A549 (cell line): Measurements from ENCODE around the gene RCOR2. TPM values are rescaled to one million over a fixed set of nuclear protein-coding genes. Genes with fewer than 3 reads are reported as not detected.

Experiments
- ATAC-seq, 2 experiments: fragments of 200-7000 bp in 1 of 2; fragments of >200 bp in 1 of 2; cut with Nextera tagmentation in 1 of 2; cut with Tn5 transposase in 1 of 2; 3 replicates each; pipeline versions ENCODE4 v1.8.0 to v1.9.1; 2018 to 2020; ENCODE audit warnings: mild to moderate bottlenecking in 1 of 2, moderate library complexity in 1 of 2
- CTCF ChIA-PET: fragments of 300-600 bp; sonication (Branson Sonifier 250); formaldehyde crosslinking; extraction: SDS; loops from one replicate; lab custom pipeline; 2021; ENCODE audit warnings: antibody characterized with exemption, inconsistent platforms; lab: Yijun Ruan, JAX
- POLR2A ChIA-PET: fragments of 350-600 bp; formaldehyde crosslinking; extraction: SDS; loops from one replicate; lab custom pipeline; 2021; ENCODE audit warnings: antibody characterized with exemption, inconsistent platforms; lab: Yijun Ruan, JAX
- DNase-seq, 2 experiments: peaks; one replicate each; pipeline versions ENCODE4 v3.0.0 to v3.0.0-alpha.2; 2011 to 2016; ENCODE audit warnings: low read depth in 1 of 2, low spot score in 1 of 2
- FAIRE-seq: peaks from 2 replicates; lab custom pipeline; 2011; peaks lifted over from hg19 to GRCh38; lab: Jason Lieb, UNC
- H3K27ac ChIP-seq, 2 experiments: fragments of >200 bp; sonication (Bioruptor Twin); formaldehyde crosslinking; 3 replicates each; pipeline ENCODE4 v1.5.1; 2016 to 2017
- H3K4me1 ChIP-seq: fragments of >200 bp; sonication (Bioruptor Twin); formaldehyde crosslinking; 3 replicates; pipeline ENCODE4 v1.6.1; 2016
- H3K4me2 ChIP-seq: fragments of >200 bp; sonication (Bioruptor Twin); formaldehyde crosslinking; 3 replicates; pipeline ENCODE4 v1.6.1; 2016
- H3K4me3 ChIP-seq: fragments of >200 bp; sonication (Bioruptor Twin); formaldehyde crosslinking; 3 replicates; pipeline ENCODE4 v1.5.1; 2016
- H3K9me3 ChIP-seq: fragments of >200 bp; sonication (Bioruptor Twin); formaldehyde crosslinking; 3 replicates; pipeline ENCODE4 v1.6.1; 2016
- ATOH8 ChIP-seq: fragments of 250-450 bp; sonication (Bioruptor Pico); IDR thresholded peaks from 2 replicates; pipeline ENCODE4 v1.5.0; 2020; ENCODE audit warnings: low read depth, mild to moderate bottlenecking, moderate library complexity
- BCL3 ChIP-seq: fragments of >200 bp; sonication (Bioruptor Twin); formaldehyde crosslinking; IDR thresholded peaks from 3 replicates; pipeline ENCODE4 v1.6.1; 2016
- CEBPB ChIP-seq, 2 experiments: fragments of >200 bp in 1 of 2; sonication (Bioruptor Twin) in 1 of 2; formaldehyde crosslinking in 1 of 2; IDR thresholded peaks; 2 replicates each; pipeline ENCODE4 v1.6.1; 2012 to 2016
- CHD2 ChIP-seq: fragments of 150-350 bp; IDR thresholded peaks from 2 replicates; pipeline ENCODE4 v1.6.1; 2014; ENCODE audit warnings: low read length; ENCODE audit not compliant: partially characterized antibody
- E2F6 ChIP-seq: IDR thresholded peaks from 2 replicates; pipeline ENCODE4 v1.6.1; 2012; ENCODE audit warnings: low read depth, borderline replicate concordance
- EHMT2 ChIP-seq: fragments of 200-600 bp; sonication (generic); IDR thresholded peaks from 2 replicates; pipeline ENCODE4 v1.6.1; 2016; ENCODE audit warnings: antibody characterized with exemption, low read depth, mild to moderate bottlenecking, moderate library complexity
- ELK1 ChIP-seq: fragments of 150-350 bp; IDR thresholded peaks from 2 replicates; pipeline ENCODE4 v1.6.1; 2014; ENCODE audit warnings: low read depth, mild to moderate bottlenecking, low read length
- FOSL2 ChIP-seq, 2 experiments: fragments of 450-650 bp in 1 of 2; fragments of >200 bp in 1 of 2; sonication (Bioruptor Twin) in 1 of 2; formaldehyde crosslinking; IDR thresholded peaks; 2 replicates each; pipeline versions ENCODE4 v1.5.0 to v1.6.1; 2016 to 2020; ENCODE audit warnings: mild to moderate bottlenecking in 1 of 2, moderate library complexity in 1 of 2
- GATA3 ChIP-seq: IDR thresholded peaks from 2 replicates; pipeline ENCODE4 v1.6.1; 2012; ENCODE audit warnings: borderline replicate concordance
- HMGXB4 ChIP-seq: fragments of 250-450 bp; sonication (Bioruptor Pico); IDR thresholded peaks from 2 replicates; pipeline ENCODE4 v1.5.0; 2021; ENCODE audit warnings: mild to moderate bottlenecking, moderate library complexity, borderline replicate concordance
- JUNB ChIP-seq: fragments of >200 bp; sonication (Bioruptor Twin); formaldehyde crosslinking; IDR thresholded peaks from 2 replicates; pipeline ENCODE4 v1.6.1; 2016
- KDM5A ChIP-seq: fragments of 200-600 bp; sonication (generic); IDR thresholded peaks from 2 replicates; pipeline ENCODE4 v1.6.1; 2016; ENCODE audit warnings: antibody characterized with exemption, mild to moderate bottlenecking
- MAZ ChIP-seq: fragments of 150-350 bp; IDR thresholded peaks from 2 replicates; pipeline ENCODE4 v1.6.1; 2014; ENCODE audit warnings: antibody characterized with exemption, low read depth, low read length, borderline replicate concordance
- MYC ChIP-seq: IDR thresholded peaks from 2 replicates; pipeline ENCODE4 v1.6.1; 2012; ENCODE audit warnings: mild to moderate bottlenecking, inconsistent platforms, low read length, improper control_type of control experiment, borderline replicate concordance
- NFE2L2 ChIP-seq: fragments of 150-350 bp; conservative IDR thresholded peaks from 2 replicates; pipeline ENCODE4 v1.6.1; 2014; ENCODE audit warnings: low read length
- PBX3 ChIP-seq: IDR thresholded peaks from 2 replicates; pipeline ENCODE4 v1.6.1; 2012
- RAD21 ChIP-seq, 2 experiments: fragments of >200 bp in 1 of 2; sonication (Bioruptor Twin) in 1 of 2; formaldehyde crosslinking in 1 of 2; IDR thresholded peaks in 1 of 2; conservative IDR thresholded peaks in 1 of 2; 2 replicates in 1 of 2; 3 replicates in 1 of 2; pipeline ENCODE4 v1.6.1; 2012 to 2018; ENCODE audit warnings: inconsistent platforms in 1 of 2
- RARB ChIP-seq: fragments of 250-450 bp; sonication (Bioruptor Pico); IDR thresholded peaks from 2 replicates; pipeline ENCODE4 v1.8.0; 2021; ENCODE audit warnings: mild to moderate bottlenecking, moderate library complexity
- REST ChIP-seq: fragments of 200-600 bp; sonication (generic); IDR thresholded peaks from 2 replicates; pipeline ENCODE4 v1.6.1; 2016; ENCODE audit warnings: antibody characterized with exemption, mild to moderate bottlenecking, moderate library complexity
- RNF2 ChIP-seq: fragments of 200-600 bp; sonication (generic); IDR thresholded peaks from 2 replicates; pipeline ENCODE4 v1.6.1; 2016; ENCODE audit warnings: low read depth, mild to moderate bottlenecking, antibody characterized with exemption, moderate library complexity, borderline replicate concordance
- SREBF2 ChIP-seq: fragments of 450-650 bp; IDR thresholded peaks from 2 replicates; pipeline ENCODE4 v1.6.1; 2014; ENCODE audit warnings: mild to moderate bottlenecking, moderate library complexity
- ZNF302 ChIP-seq: fragments of 250-450 bp; sonication (Bioruptor Pico); IDR thresholded peaks from 2 replicates; pipeline ENCODE4 v1.9.0; 2021; ENCODE audit warnings: inconsistent platforms, mild to moderate bottlenecking, moderate library complexity
- ZSCAN20 ChIP-seq: fragments of 250-450 bp; sonication (Bioruptor Pico); IDR thresholded peaks from 2 replicates; pipeline ENCODE4 v1.8.0; 2022; ENCODE audit warnings: mild to moderate bottlenecking, moderate library complexity
- WGBS: methylation state at CpG from one replicate; pipeline ENCODE4 v1.1.6; 2017; ENCODE audit errors: missing lambda C conversion rate; 5-methylcytosine and 5-hydroxymethylcytosine counted together
- polyA plus RNA-seq, 4 experiments: library from polyadenylated mRNA; depleted of rRNA in 3 of 4; stranded (reverse); fragments of >200 nt; fragmentation: RNase III in 1 of 4; extraction: RNeasy Plus Mini Kit Qiagen cat#74134 plus additional on column Dnase treatment in 1 of 4; gene quantifications; 2 replicates in 3 of 4; 3 replicates in 1 of 4; pipeline ENCODE4 v1.2.3, GENCODE V29; 2011 to 2017

The RCOR2 gene
- polyA plus RNA-seq, 2 of the 4 experiments (the other 2 are of a cell fraction), result 0.46 to 2.5 TPM

- Histone ChIP-seq H3K9me3 (no peaks in the 10 kb centered on the region), H3K4me2 (no peak overlapping the region), H3K4me3 (no peak overlapping the region)
- POLR2A ChIA-PET, result no interaction called here
- FAIRE-seq (no peak), DNase-seq (no peak), ATAC-seq (no peak)
- no peak for TF ChIP-seq MAZ
- TF ChIP-seq MYC, result no peak
- no peak for TF ChIP-seq REST
- TF ChIP-seq RARB (CRISPR knock-in tag), result no peak
- no peak for TF ChIP-seq BCL3
- TF ChIP-seq KDM5A, result no peak
- no peak for TF ChIP-seq RAD21 (conservative IDR thresholded peaks at IDR 0.05 in 1 of 2, IDR thresholded peaks at IDR 0.05 in 1 of 2)
- TF ChIP-seq ELK1, result no peak
- no peak for TF ChIP-seq SREBF2
- no peak for TF ChIP-seq NFE2L2
- no peak for TF ChIP-seq ATOH8 (CRISPR knock-in tag)
- no peak for TF ChIP-seq FOSL2 (IDR thresholded peaks at IDR 0.05)
- no peak for TF ChIP-seq FOSL2 (CRISPR knock-in tag; IDR thresholded peaks at IDR 0.05)
- TF ChIP-seq, all 56 proteins: peak for 0
- CTCF ChIA-PET, result interaction anchor here (0.7 to 1.5 kb wide), 7 partner anchors 13 to 1109 kb away, joined by 3 to 4 read pairs (median 3); no protein-coding TSS in a partner anchor
- Histone ChIP-seq H3K4me1 (peaks cover 53% of the 10 kb centered on the region), H3K27ac (peak overlapping the region in 1 of 2 experiments; percentile 20; a peak in 2 of 6 replicates)
- WGBS, result 77% methylated on average over 14 of the region's 14 CpGs
Observed at GRCh38 chr11:63870351-63871140, 46.4 kb downstream of the RCOR2 start.

GRCh38 chr11:63869683-63870082 is 47.3 kb downstream of the RCOR2 start:
- Histone ChIP-seq H3K9me3 (no peaks in the 10 kb centered on the region), H3K27ac (peak overlapping the region in 1 of 2 experiments; percentile 20; a peak in 3 of 6 replicates), H3K4me3 (no peak overlapping the region), H3K4me2 (no peak overlapping the region), H3K4me1 (peaks cover 57% of the 10 kb centered on the region)
- DNase-seq (no peak), ATAC-seq (no peak), FAIRE-seq (no peak)
- ChIA-PET CTCF (interaction anchor here (1.0 to 1.5 kb wide), 4 partner anchors 13 to 76 kb away, joined by 3 read pairs; no protein-coding TSS in a partner anchor), POLR2A (no interaction called here)
- WGBS, result 84% methylated on average over 8 of the region's 8 CpGs
- TF ChIP-seq MAZ (no peak), CHD2 (no peak), JUNB (no peak), E2F6 (no peak), ZNF302 (CRISPR knock-in tag) (no peak), CEBPB (IDR thresholded peaks at IDR 0.05) (no peak), EHMT2 (no peak), GATA3 (no peak), ZSCAN20 (CRISPR knock-in tag) (no peak), HMGXB4 (CRISPR knock-in tag) (no peak), PBX3 (no peak), RNF2 (no peak)
